ENCODE measurements around the gene PLXDC2. TPM values are rescaled to one million over a fixed set of nuclear protein-coding genes. Genes with fewer than 3 reads are reported as not detected.

The PLXDC2 gene
- polyA plus RNA-seq, 1 of the 3 experiments (the other 2 are of a cell fraction): 2.5 TPM

DNA sequence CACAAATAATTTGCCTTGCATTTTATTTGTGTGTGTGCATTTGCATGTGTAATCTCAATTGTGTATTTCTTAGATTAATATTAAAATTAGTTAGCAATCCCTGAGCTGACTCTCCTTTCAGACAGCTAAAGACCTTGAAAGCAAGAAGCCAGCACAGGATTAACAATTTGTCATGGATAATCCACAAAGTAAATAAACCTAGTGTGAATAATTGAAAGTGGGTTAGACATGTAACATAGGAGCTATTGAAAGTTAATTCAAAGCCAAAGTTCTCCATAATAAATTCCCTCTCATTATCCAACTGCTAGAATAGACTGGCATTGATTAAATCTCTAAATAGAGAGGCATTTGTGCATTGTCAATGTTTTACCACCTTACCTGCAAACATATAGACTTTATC, 326.1 kb downstream of the PLXDC2 start:
- Histone ChIP-seq H2AFZ (ENCODE audit: low read depth) (no peak overlapping the region), H3K9me2 (no peaks in the 10 kb centered on the region), H3K36me3 (replicated peaks in 1 of 2; ENCODE audit: control insufficient read depth in 1 of 2, insufficient read depth in 2 of 2, low read length in 1 of 2) (no peaks in the 10 kb centered on the region), H4K20me1 (ENCODE audit: insufficient read depth) (no peaks in the 10 kb centered on the region), H3K4me2 (no peak overlapping the region), H3K27ac (ENCODE audit: low read depth in 2 of 2, low read length in 1 of 2) (no peak overlapping the region), H3K9ac (no peak overlapping the region), H3K9me3 (no peaks in the 10 kb centered on the region), H3K4me1 (ENCODE audit: control insufficient read depth in 1 of 2, insufficient read depth in 2 of 2, low read depth in 1 of 2, low read length in 1 of 2) (no peaks in the 10 kb centered on the region; a peak in 1 of 4 replicates), H3F3A (replicated peaks; ENCODE audit: insufficient read depth) (no peaks in the 10 kb centered on the region), H3K4me3 (ENCODE audit: low read depth in 2 of 2, low read length in 1 of 2) (no peak overlapping the region), H3K79me2 (ENCODE audit: insufficient read depth) (no peaks in the 10 kb centered on the region), H3K27me3 (ENCODE audit: insufficient read depth) (no peaks in the 10 kb centered on the region)
- POLR2A ChIA-PET: no interaction called here
- CTCF ChIA-PET: no interaction called here
- no peak for DNase-seq
- TF ChIP-seq, protein P1, sequence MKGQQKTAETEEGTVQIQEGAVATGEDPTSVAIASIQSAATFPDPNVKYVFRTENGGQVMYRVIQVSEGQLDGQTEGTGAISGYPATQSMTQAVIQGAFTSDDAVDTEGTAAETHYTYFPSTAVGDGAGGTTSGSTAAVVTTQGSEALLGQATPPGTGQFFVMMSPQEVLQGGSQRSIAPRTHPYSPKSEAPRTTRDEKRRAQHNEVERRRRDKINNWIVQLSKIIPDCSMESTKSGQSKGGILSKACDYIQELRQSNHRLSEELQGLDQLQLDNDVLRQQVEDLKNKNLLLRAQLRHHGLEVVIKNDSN (IDR thresholded peaks at IDR 0.05; ENCODE audit: borderline replicate concordance, low read depth): no peak
- TF ChIP-seq GABPA (IDR thresholded peaks at IDR 0.05; ENCODE audit: low read depth): no peak
- TF ChIP-seq, protein P2, sequence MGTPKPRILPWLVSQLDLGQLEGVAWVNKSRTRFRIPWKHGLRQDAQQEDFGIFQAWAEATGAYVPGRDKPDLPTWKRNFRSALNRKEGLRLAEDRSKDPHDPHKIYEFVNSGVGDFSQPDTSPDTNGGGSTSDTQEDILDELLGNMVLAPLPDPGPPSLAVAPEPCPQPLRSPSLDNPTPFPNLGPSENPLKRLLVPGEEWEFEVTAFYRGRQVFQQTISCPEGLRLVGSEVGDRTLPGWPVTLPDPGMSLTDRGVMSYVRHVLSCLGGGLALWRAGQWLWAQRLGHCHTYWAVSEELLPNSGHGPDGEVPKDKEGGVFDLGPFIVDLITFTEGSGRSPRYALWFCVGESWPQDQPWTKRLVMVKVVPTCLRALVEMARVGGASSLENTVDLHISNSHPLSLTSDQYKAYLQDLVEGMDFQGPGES (IDR thresholded peaks at IDR 0.05; ENCODE audit: low read depth, low read length): no peak
- TF ChIP-seq, protein P3, sequence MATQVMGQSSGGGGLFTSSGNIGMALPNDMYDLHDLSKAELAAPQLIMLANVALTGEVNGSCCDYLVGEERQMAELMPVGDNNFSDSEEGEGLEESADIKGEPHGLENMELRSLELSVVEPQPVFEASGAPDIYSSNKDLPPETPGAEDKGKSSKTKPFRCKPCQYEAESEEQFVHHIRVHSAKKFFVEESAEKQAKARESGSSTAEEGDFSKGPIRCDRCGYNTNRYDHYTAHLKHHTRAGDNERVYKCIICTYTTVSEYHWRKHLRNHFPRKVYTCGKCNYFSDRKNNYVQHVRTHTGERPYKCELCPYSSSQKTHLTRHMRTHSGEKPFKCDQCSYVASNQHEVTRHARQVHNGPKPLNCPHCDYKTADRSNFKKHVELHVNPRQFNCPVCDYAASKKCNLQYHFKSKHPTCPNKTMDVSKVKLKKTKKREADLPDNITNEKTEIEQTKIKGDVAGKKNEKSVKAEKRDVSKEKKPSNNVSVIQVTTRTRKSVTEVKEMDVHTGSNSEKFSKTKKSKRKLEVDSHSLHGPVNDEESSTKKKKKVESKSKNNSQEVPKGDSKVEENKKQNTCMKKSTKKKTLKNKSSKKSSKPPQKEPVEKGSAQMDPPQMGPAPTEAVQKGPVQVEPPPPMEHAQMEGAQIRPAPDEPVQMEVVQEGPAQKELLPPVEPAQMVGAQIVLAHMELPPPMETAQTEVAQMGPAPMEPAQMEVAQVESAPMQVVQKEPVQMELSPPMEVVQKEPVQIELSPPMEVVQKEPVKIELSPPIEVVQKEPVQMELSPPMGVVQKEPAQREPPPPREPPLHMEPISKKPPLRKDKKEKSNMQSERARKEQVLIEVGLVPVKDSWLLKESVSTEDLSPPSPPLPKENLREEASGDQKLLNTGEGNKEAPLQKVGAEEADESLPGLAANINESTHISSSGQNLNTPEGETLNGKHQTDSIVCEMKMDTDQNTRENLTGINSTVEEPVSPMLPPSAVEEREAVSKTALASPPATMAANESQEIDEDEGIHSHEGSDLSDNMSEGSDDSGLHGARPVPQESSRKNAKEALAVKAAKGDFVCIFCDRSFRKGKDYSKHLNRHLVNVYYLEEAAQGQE (IDR thresholded peaks at IDR 0.05; ENCODE audit: low read depth, low read length): no peak
- TF ChIP-seq RCOR1 (IDR thresholded peaks at IDR 0.05; ENCODE audit: low read length): no peak
- TF ChIP-seq, protein P4, sequence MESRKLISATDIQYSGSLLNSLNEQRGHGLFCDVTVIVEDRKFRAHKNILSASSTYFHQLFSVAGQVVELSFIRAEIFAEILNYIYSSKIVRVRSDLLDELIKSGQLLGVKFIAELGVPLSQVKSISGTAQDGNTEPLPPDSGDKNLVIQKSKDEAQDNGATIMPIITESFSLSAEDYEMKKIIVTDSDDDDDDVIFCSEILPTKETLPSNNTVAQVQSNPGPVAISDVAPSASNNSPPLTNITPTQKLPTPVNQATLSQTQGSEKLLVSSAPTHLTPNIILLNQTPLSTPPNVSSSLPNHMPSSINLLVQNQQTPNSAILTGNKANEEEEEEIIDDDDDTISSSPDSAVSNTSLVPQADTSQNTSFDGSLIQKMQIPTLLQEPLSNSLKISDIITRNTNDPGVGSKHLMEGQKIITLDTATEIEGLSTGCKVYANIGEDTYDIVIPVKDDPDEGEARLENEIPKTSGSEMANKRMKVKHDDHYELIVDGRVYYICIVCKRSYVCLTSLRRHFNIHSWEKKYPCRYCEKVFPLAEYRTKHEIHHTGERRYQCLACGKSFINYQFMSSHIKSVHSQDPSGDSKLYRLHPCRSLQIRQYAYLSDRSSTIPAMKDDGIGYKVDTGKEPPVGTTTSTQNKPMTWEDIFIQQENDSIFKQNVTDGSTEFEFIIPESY (IDR thresholded peaks at IDR 0.05; ENCODE audit: borderline replicate concordance, low read depth): no peak
- no peak for TF ChIP-seq TCF12 (IDR thresholded peaks at IDR 0.05)
- TF ChIP-seq NFIC (IDR thresholded peaks at IDR 0.05; ENCODE audit: borderline replicate concordance): no peak
- no peak for TF ChIP-seq RFX5 (IDR thresholded peaks at IDR 0.05; ENCODE audit: low read length)
- TF ChIP-seq SIN3A (IDR thresholded peaks at IDR 0.05; ENCODE audit: borderline replicate concordance, low read depth, low read length): no peak
- no peak for TF ChIP-seq NRF1 (IDR thresholded peaks at IDR 0.05; ENCODE audit: low read depth, low read length)
- TF ChIP-seq, protein P5, sequence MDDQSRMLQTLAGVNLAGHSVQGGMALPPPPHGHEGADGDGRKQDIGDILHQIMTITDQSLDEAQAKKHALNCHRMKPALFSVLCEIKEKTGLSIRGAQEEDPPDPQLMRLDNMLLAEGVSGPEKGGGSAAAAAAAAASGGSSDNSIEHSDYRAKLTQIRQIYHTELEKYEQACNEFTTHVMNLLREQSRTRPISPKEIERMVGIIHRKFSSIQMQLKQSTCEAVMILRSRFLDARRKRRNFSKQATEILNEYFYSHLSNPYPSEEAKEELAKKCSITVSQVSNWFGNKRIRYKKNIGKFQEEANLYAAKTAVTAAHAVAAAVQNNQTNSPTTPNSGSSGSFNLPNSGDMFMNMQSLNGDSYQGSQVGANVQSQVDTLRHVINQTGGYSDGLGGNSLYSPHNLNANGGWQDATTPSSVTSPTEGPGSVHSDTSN (IDR thresholded peaks at IDR 0.05): no peak
- TF ChIP-seq, protein P6, sequence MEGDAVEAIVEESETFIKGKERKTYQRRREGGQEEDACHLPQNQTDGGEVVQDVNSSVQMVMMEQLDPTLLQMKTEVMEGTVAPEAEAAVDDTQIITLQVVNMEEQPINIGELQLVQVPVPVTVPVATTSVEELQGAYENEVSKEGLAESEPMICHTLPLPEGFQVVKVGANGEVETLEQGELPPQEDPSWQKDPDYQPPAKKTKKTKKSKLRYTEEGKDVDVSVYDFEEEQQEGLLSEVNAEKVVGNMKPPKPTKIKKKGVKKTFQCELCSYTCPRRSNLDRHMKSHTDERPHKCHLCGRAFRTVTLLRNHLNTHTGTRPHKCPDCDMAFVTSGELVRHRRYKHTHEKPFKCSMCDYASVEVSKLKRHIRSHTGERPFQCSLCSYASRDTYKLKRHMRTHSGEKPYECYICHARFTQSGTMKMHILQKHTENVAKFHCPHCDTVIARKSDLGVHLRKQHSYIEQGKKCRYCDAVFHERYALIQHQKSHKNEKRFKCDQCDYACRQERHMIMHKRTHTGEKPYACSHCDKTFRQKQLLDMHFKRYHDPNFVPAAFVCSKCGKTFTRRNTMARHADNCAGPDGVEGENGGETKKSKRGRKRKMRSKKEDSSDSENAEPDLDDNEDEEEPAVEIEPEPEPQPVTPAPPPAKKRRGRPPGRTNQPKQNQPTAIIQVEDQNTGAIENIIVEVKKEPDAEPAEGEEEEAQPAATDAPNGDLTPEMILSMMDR (IDR thresholded peaks at IDR 0.05): no peak
- no peak for TF ChIP-seq ELF1 (IDR thresholded peaks at IDR 0.05)
- TF ChIP-seq RAD21 (IDR thresholded peaks at IDR 0.05; ENCODE audit: low read length): no peak
- no peak for TF ChIP-seq YY1 (IDR thresholded peaks at IDR 0.05; ENCODE audit: low read depth)
- TF ChIP-seq POLR2AphosphoS5 (IDR thresholded peaks at IDR 0.05; ENCODE audit: low read depth, low read length): no peak

Data from SK-N-SH (cell line).